ENCODE data around the gene OXTR.
"Not testable (repeated sequence)": the region's sequence is repeated elsewhere in the genome, so short reads cannot be mapped to it uniquely, and the experiment has no call there.

OXTR gene

DNA sequence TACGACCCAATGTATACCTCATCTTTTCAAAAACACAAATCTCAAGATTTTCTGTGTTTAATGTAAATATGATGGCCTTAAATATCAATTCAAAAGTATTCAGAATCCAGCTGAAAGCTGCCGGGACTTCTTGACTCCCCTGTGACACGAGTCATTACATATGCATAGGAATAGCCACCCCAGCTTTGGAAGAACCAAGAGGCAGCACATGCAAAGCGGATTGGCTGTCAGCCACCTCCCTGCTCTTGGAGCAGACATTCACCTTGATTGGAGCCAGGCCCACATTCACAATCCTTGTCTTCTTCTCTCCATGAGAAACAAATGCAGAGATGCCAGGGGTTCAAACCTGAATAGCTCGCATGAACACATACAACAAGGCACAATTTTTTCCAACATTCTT, 46.6 kb downstream of the OXTR start:
- no peak for TF ChIP-seq CTCF (IDR thresholded peaks at IDR 0.05; ENCODE audit: insufficient read depth, low read length, poor library complexity, severe bottlenecking)
- Histone ChIP-seq H3K4me3 (replicated peaks; ENCODE audit: low read depth, low read length) (no peak overlapping the region), H3K27me3 (replicated peaks; ENCODE audit: control insufficient read depth, insufficient read depth, low read length) (no peaks in the 10 kb centered on the region), H3K36me3 (ENCODE audit: control insufficient read depth, insufficient read depth, low read length) (no peaks in the 10 kb centered on the region)
- DNase-seq (ENCODE audit: extremely low read depth, insufficient read length) = no peak

- DNase-seq (ENCODE audit: extremely low read depth, insufficient read length); H3K4me3 ChIP-seq (replicated peaks; ENCODE audit: low read depth, low read length); H3K36me3 ChIP-seq (ENCODE audit: control insufficient read depth, insufficient read depth, low read length); H3K27me3 ChIP-seq (replicated peaks; ENCODE audit: control insufficient read depth, insufficient read depth, low read length): not testable (repeated sequence)
These were observed 53.7 kb downstream of the OXTR start for GRCh38 chr3:8715757-8716156.

DNA sequence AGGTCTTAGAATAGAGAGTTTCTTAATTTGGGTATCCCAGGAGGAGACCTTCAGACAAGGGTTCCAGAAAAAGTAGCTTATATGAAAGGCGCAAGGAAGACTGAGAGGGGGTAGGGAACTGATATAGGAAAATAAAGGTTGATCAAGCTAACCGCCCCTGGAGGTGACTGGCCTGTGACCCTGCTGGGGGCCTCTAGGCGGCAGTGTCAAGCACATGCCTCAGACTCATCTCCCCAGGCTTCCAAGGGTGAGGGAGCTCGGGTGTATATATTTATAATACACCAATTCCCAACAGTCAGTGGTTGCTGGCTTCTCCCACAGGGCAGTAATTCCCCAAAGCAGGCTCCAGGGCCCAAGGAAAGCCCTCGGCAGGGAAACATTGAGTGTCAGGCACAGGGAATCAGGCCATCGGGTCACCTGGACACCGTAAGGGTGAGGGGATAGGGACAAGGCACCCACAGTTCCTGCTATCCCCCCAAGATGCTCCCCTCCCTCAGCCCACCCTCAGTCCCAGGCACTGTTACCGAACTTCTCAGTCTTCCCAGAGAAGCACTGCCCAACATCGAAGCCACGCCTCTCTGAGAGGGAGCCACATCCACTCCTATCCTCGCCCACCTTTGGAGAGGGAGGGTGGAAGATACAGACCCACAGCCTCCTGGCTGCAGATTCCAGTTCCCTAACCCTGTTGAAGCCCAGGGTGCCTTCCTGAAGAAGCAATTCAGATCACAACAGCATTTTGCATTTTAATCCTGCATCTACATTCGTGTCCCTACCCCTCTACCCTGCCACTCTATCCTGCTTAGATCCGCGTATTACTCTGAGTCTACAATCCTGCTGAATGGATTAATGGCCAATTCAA, 55.3 kb downstream of the OXTR start:
- DNase-seq (ENCODE audit: extremely low read depth, insufficient read length) = no peak
- no peak overlapping the region for H3K4me3 ChIP-seq (replicated peaks; ENCODE audit: low read depth, low read length)
- H3K27me3 ChIP-seq (replicated peaks; ENCODE audit: control insufficient read depth, insufficient read depth, low read length) = no peaks in the 10 kb centered on the region; the same call in 1 of the 2 replicates
- H3K36me3 ChIP-seq (ENCODE audit: control insufficient read depth, insufficient read depth, low read length) = no peaks in the 10 kb centered on the region
- peak; percentile 63 for TF ChIP-seq CTCF (IDR thresholded peaks at IDR 0.05; ENCODE audit: insufficient read depth, low read length, poor library complexity, severe bottlenecking)

GRCh38 chr3:8712908-8713255, 56.5 kb downstream of the OXTR start:
- no peaks in the 10 kb centered on the region for H3K36me3 ChIP-seq (ENCODE audit: control insufficient read depth, insufficient read depth, low read length)
- no peaks in the 10 kb centered on the region; the same call in 1 of the 2 replicates for H3K27me3 ChIP-seq (replicated peaks; ENCODE audit: control insufficient read depth, insufficient read depth, low read length)
- no peak for DNase-seq (ENCODE audit: extremely low read depth, insufficient read length)
- H3K4me3 ChIP-seq (replicated peaks; ENCODE audit: low read depth, low read length) = no peak overlapping the region
- TF ChIP-seq CTCF (IDR thresholded peaks at IDR 0.05; ENCODE audit: insufficient read depth, low read length, poor library complexity, severe bottlenecking) = no peak

DNA sequence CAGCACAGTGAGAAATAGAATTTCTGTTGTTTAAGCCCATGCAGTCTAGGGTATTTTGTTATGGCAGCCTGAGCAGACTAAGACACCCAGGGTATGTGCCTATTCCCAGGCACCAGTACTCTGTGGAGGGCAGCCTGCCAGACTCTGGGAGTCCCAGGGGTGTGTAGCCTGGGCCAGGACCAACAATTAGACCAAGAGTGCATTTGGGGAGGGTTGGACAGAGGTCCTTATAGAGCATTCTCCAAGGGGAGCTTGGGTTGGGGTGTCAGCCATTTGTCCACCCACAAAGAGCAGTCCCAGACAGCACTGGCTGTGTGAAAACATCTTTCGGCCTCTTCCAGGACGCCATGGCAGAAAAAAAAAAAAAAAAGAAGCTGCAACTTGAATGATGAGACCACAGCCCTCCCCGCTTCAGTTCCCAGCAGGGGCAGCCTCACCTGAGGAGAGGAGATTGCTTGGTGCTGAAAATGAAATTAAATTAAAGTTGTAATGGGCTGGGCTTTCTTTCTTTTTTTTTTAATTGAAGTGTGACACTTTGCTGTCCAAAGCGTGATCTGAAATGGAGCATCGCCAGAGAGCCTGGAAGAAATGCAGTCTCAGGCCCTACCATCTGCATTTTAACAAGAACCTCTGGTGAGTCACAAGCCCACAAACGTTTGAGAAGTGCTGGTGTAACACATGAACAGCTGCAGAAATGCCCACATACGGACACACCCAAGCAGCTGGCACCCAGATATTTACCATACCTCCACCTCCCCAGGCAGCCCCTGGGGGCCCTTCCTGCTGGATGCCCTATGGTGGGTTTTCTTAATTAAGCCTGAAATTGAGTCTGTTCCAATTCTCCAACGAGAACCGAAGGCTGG, 57.1 kb downstream of the OXTR start:
- H3K4me3 ChIP-seq (replicated peaks; ENCODE audit: low read depth, low read length) = no peak overlapping the region
- no peak for DNase-seq (ENCODE audit: extremely low read depth, insufficient read length)
- no peaks in the 10 kb centered on the region for H3K36me3 ChIP-seq (ENCODE audit: control insufficient read depth, insufficient read depth, low read length)
- no peaks in the 10 kb centered on the region; the same call in 1 of the 2 replicates for H3K27me3 ChIP-seq (replicated peaks; ENCODE audit: control insufficient read depth, insufficient read depth, low read length)
- no peak for TF ChIP-seq CTCF (IDR thresholded peaks at IDR 0.05; ENCODE audit: insufficient read depth, low read length, poor library complexity, severe bottlenecking)

Data from GM06990 (cell line).